HG03378 (cell line): Measurements from ENCODE around the gene POLR2E.

Experiments used
- ATAC-seq: cut with Tn5 transposase; IDR thresholded peaks from one replicate; pipeline ENCODE4 v1.9.1; 2021; ENCODE audit warnings: mild to moderate bottlenecking, moderate library complexity; ENCODE audit not compliant: unreplicated experiment

Gene POLR2E

GRCh38 chr19:1051791-1052190, 43.4 kb downstream of the POLR2E start:
- ATAC-seq, result no peak

GRCh38 chr19:1050989-1051788, 44.0 kb downstream of the POLR2E start:
- ATAC-seq, result no peak

- no peak for ATAC-seq
These were observed 45.4 kb downstream of the POLR2E start for GRCh38 chr19:1049800-1050199.

- no peak for ATAC-seq
These were observed 46.1 kb downstream of the POLR2E start for GRCh38 chr19:1049106-1049505.

GRCh38 chr19:1047696-1048147, 47.5 kb downstream of the POLR2E start:
- ATAC-seq, result no peak

GRCh38 chr19:1046836-1047695, 48.1 kb downstream of the POLR2E start:
- ATAC-seq, result no peak

GRCh38 chr19:1046117-1046626, 49.0 kb downstream of the POLR2E start:
- no peak for ATAC-seq

GRCh38 chr19:1045247-1045603, 50.0 kb downstream of the POLR2E start:
- ATAC-seq, result no peak

GRCh38 chr19:1042689-1043511, 52.3 kb downstream of the POLR2E start:
- ATAC-seq, result no peak

GRCh38 chr19:1041835-1042685, 53.1 kb downstream of the POLR2E start:
- no peak for ATAC-seq

GRCh38 chr19:1041272-1041834, 53.8 kb downstream of the POLR2E start:
- no peak for ATAC-seq

- ATAC-seq, result peak; percentile 41
These were observed 54.5 kb downstream of the POLR2E start for GRCh38 chr19:1040476-1041271.

GRCh38 chr19:1039646-1040475, 55.3 kb downstream of the POLR2E start, which contains the start of gene ABCA7:
Gene ABCA7 (plus strand): TSS chr19:1040107. CDS start chr19:1041362, 1,255 bp downstream.
- peak; percentile 59 for ATAC-seq

- ATAC-seq, result no peak
These were observed 56.1 kb downstream of the POLR2E start for GRCh38 chr19:1038978-1039645.

- no peak for ATAC-seq
These were observed 57.5 kb downstream of the POLR2E start for GRCh38 chr19:1037621-1038064.
